Adipose tissue (tissue), 3 donors: ENCODE data around the gene CFAP70. TPM values are rescaled to one million over a fixed set of nuclear protein-coding genes. Genes with fewer than 3 reads are reported as not detected.
"Not testable (repeated sequence)": the region's sequence is repeated elsewhere in the genome, so short reads cannot be mapped to it uniquely, and the experiment has no call there.

Source experiments
- H3K27ac ChIP-seq: one replicate; pipeline ENCODE4 v1.5.1; 2013; ENCODE audit warnings: low read depth, low read length
- WGBS, 3 donors: extraction: QIAGEN DNeasy Blood & Tissue Kit; methylation state at CpG; one replicate each; pipeline ENCODE4 v1.1.7; 2013; 5-methylcytosine and 5-hydroxymethylcytosine counted together
- polyA plus RNA-seq, 3 donors: library from polyadenylated mRNA; stranded (reverse); fragments of 200-250 nt; gene quantifications; one replicate each; pipeline ENCODE4 v1.2.3, GENCODE V29; 2013
- donor health status: healthy with polysubstance abuse.
- donor health status: Bipolar disorder and iron deficiency.
- donor health status: healthy.

The CFAP70 gene
- polyA plus RNA-seq, 3 donors = 1.6 to 3.0 (median 1.8) TPM

DNA sequence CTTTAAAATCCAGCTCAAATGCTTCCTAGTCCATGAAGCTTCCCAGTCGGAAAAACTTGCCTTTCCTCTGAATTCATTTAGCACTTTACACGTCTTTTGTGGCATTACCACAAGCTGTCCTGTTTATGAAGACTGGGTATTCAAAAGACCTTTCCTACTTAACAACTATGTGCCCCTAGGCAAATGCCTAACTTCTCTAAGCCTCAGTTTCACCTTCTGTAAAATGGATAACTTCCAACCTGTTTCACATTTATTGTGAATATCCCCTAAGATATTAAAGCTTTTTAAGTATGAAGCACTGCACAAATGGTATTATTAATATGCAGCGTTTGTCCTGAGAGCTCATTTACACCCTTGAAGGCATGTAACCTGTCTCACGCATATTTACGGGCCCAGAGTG is 843 bp downstream of the CFAP70 start:
- 30 to 50% (median 36%) methylated on average over 5 of the region's 5 CpGs for whole genome bisulfite sequencing, 3 donors
- no peak overlapping the region for H3K27ac ChIP-seq

DNA sequence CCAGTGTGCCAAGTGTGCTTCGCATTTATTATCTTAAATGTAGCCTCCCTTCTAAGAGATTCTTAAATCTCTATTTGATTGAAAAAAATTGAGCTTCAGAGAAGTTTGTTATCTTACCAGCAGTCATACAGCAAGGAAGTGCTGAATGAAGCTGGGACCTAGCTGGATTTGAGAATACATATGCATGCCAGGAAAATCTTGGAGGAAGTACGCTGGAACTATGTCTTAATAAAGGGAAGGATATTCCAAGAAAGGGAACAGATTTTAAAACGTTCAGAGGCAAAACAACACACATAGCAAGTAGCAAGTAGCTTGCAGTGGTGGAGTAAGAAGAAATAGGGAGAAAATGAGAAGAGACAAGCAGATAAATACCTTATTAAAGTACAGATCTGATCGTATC is 1.5 kb downstream of the CFAP70 start:
- H3K27ac ChIP-seq = no peak overlapping the region
- WGBS, 3 donors = 37 to 58% (median 44%) methylated on average over 4 of the region's 4 CpGs

DNA sequence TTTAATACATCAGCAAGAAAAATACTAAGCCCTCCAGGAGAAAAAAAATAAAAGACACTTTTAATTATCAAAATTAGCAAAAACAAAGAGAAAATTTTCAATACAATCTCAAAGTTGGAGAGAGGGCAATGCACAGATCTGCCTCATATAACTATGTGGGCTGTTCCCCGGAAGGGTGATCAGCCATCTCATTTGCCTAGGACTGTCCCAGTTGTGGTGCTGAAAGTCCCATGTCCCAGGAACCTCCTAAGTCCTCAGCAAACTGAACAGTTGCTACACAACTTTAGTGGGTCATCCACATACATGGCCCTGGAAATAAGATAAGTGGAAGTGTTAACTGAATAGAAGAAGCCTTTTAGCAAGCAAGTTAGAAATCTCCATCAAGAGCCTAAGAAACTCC is 14.4 kb downstream of the CFAP70 start:
- no peak overlapping the region for H3K27ac ChIP-seq
- 88 to 96% (median 90%) methylated on average over 1 of the region's 1 CpG for WGBS, 3 donors

DNA sequence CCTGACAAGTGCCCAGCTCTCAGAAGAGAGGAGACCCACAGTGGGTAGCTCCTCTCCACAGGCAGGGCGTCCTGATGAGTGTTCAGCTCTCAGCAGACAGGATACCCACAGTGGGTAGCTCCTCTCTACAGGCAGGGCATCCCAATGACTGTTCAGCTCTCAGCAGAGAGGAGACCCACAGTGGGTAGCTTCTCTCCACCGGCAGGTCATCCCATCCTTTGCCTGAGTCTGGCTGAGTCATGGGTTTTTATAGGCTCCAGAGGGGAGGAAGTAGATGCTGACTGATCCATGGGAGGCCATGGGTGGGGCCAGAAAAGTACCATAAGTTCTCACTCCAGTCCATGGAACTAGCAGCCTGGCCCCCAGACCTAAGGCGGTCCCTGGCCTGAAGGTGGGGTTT is 18.5 kb downstream of the CFAP70 start:
- 92 to 100% (median 94%) methylated on average over 3 of the region's 3 CpGs for WGBS, 3 donors

DNA sequence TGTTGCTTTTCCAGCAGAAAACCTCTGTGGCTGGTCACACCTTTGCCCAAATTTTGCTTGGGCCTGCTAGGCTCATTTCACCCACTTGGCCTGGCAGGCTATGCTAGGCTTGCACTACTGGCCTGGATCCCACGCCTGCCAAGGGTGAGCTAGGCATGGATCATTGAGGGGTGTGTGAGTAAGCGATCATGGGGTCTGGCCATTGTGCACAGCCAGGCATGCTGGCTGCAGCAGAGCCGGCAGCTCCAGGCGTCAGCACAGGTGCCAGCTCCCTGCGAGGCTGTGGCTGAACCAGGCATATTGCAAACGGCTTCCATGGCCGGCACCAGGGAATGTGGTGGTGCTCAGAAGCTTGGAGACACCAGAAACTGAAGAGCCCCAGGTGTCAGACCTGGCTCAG is 19.2 kb downstream of the CFAP70 start:
- H3K27ac ChIP-seq = no peak overlapping the region
- 79 to 86% (median 80%) methylated on average over 7 of the region's 7 CpGs for WGBS, 3 donors

More for the DNA sequence above, 18.5 kb downstream of the CFAP70 start:
- no peak overlapping the region for H3K27ac ChIP-seq

DNA sequence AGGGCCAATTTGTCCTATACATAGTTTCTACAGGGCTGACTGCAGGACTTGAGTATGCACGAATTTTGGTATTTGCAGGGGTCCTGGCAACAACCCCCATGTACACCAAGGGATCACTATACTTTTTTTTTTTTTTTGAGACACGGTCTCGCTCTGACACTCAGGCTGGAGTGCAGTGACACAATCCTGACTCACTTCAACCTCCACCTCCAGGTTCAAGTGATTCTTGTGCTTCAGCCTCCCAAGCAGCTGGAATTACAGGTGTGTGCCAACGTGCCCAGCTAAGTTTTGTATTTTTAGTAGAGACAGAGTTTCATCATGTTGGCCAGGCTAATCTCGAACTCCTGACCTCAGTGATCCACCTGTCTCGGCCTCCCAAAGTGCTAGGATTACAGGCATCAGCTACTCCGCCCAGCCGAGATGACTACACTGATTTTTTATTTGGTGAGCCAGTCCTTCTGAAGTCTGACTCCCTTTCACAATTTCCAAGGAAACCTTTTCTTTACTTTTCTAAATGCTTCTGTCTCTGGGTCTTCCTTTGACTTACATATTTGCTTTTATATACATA is 19.8 kb downstream of the CFAP70 start:
- no peak overlapping the region for H3K27ac ChIP-seq
- WGBS, 3 donors = 83 to 86% (median 85%) methylated on average over 8 of the region's 8 CpGs

DNA sequence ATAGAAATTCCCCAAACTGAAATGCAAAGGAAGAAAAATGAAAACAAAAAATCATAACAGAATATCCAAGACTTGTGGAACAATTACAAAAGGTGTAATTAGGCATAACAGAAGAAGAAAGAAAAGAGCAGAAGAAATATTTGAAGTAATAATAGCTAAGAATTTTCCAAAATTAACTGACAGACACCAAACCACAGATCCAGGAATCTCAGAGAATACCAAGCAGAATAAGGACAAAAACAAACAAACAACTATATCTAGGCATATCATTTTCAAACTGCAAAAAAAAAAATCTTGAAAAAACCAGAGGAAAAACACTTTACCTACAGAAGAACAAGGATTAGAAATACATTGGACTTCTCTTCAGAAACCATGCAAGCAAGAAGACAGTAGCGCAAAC is 25.5 kb downstream of the CFAP70 start:
- H3K27ac ChIP-seq = no peak overlapping the region
- 96 to 100% (median 100%) methylated on average over 1 of the region's 1 CpG for WGBS, 3 donors

DNA sequence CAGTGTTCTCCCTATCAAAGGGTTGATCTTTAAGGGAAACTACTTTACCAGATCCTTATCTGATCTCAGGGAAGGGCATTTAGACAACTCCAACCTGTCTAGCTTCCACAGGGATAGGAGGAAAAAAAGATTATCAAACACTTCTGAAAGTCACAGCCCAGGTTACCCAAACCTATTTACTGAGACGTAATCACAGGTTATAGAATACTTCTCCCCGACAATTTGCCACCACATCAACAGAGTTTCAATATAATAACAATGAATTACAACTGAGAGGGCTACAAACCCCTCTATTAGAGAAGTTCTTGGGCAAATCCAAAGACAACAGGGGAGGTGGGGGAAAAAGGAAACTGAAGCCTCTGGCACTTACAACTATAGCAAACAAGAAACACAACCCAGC is 26.3 kb downstream of the CFAP70 start:
- WGBS, 3 donors = 72 to 89% (median 83%) methylated on average over 2 of the region's 2 CpGs
- H3K27ac ChIP-seq = no peak overlapping the region

DNA sequence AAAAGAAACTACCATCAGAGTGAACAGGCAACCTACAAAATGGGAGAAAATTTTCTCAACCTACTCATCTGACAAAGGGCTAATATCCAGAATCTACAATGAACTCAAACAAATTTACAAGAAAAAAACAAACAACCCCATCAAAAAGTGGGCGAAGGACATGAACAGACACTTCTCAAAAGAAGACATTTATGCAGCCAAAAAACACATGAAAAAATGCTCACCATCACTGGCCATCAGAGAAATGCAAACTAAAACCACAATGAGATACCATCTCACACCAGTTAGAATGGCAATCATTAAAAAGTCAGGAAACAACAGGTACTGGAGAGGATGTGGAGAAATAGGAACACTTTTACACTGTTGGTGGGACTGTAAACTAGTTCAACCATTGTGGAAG is 30.1 kb downstream of the CFAP70 start:
- not testable (repeated sequence) for H3K27ac ChIP-seq
- no CpG with 5 or more reads among the region's 1 CpG for WGBS, 3 donors

DNA sequence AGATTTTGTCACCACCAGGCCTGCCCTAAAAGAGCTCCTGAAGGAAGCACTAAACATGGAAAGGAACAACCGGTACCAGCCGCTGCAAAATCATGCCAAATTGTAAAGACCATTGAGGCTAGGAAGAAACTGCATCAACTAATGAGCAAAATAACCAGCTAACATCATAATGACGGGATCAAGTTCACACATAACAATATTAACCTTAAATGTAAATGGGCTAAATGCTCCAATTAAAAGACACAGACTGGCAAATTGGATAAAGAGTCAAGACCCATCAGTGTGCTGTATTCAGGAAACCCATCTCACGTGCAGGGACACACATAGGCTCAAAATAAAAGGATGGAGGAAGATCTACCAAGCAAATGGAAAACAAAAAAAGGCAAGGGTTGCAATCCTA is 33.4 kb downstream of the CFAP70 start:
- WGBS, 3 donors = 66 to 85% (median 84%) methylated on average over 1 to 2 of the region's 4 CpGs
- not testable (repeated sequence) for H3K27ac ChIP-seq

DNA sequence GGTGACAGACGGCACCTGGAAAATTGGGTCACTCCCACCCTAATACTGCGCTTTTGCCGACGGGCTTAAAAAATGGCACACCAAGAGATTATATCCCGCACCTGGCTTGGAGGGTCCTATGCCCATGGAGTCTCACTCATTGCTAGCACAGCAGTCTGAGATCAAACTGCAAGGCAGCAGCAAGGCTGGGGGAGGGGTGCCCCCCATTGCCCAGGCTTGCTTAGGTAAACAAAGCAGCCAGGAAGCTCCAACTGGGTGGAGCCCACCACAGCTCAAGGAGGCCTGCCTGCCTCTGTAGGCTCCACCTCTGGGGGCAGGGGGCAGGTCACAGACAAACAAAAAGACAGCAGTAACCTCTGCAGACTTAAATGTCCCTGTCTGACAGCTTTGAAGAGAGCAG is 35.1 kb downstream of the CFAP70 start:
- 97 to 99% (median 98%) methylated on average over 5 of the region's 5 CpGs for WGBS, 3 donors
- H3K27ac ChIP-seq = not testable (repeated sequence)

DNA sequence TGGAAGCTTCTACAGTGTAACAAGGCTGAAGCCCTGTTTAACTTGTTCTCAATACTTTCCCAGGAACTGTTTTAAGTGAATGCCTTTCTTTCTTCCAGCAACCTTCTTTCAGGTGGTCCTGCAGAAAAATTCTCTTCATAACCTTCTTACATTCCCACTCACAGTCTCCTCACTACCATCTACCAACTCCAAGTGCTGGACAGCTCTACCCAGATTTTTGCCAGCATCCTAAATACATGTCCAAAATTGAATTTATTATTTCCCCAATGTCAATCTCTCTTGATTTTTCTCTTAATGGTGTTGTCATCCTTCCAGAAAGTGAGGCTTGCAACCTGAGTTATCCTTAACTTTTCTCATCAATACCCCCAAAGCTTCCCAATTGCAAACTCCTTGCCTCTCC is 48.2 kb downstream of the CFAP70 start:
- H3K27ac ChIP-seq = no peak overlapping the region

DNA sequence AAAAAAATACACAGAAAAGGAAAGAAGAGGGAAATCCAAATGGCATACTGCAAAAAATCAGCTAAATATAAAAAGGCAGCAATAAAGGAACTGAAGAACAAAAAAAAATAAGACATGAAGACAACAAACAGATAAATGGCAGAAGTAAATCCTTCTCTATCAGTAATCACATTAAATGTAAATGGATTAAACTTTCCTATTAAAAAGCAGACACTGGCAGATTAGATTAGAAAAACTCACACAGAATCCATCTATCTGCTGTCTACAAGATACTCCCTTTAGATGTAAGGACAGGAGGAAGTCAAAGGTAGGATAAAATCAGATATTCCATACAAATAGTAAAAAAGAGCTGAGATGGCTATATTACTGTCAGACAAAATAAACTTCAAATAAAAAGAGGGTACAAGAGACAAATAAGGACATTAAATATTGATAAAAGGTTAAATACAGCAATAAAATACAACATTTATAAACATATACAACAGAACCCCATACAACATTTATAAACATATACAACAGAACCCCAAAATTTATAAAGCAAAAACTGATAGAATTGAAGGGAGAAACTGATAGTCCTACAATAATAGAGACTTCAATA is 51.4 kb downstream of the CFAP70 start:
- no peak overlapping the region for H3K27ac ChIP-seq

DNA sequence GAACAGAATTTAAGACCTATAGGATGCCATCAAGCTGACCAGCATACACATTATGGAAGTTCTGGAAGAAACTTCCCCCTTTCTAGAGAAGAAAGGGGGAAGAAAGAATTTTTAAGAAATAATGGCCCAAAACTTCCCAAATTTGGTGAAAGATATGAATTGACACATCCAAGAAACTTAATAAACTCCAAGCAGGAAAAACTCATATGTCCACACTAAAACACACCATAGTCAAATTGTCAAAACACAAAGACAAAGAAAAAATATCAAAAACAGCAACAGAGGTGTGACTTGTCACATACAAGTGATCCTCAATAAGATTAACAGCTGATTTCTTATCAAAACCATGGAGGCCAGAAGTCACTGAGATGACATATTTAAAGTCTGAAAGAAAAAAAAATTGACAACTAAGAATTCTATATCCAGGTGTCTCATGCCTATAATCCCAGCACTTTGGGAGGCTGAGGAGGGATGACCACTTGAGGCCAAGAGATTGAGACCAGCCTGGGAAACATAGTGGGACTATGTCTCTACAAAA is 52.4 kb downstream of the CFAP70 start:
- no peak overlapping the region for H3K27ac ChIP-seq

DNA sequence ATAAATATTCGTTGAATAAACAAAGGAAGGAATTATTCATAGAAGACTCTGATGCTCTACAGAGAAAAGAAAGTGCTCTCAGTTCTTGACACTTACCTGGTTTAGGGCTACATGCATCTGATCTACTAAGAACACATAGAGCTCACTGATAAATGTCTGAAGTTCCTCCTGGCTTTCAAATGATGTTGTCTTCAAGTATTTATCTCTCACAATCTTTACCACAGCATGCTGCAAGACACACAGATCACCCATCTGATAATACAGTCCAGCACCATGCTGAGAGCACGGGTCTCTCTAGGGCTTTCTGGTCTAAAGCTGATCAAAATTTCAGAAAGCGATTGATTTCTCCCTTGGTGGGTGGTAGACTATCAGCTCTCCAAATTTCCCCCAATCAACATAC is 61.7 kb downstream of the CFAP70 start:
- WGBS, 3 donors = 72 to 78% (median 77%) methylated on average over 3 of the region's 3 CpGs
- H3K27ac ChIP-seq = no peak overlapping the region

DNA sequence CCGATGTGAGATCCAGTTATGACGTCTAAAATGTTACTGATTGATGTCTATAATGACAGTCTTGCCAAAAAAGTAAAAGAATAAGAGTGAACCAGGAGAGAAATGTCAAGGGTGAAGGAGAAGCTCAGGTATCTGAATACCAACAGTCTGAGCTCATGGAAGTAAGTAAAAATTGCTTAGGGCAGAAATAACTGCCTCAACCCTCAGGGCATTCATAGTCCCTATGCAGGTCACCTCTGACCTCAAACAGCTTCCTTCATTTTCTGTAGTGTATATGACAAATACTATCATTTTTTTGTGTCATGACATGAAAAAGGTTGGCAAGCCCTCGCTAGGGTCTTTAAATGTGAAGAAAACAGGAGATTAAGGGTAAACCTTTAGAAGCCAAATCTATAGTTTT is 65.2 kb downstream of the CFAP70 start:
- no peak overlapping the region for H3K27ac ChIP-seq
- WGBS, 3 donors = 85 to 90% (median 88%) methylated on average over 3 of the region's 3 CpGs

DNA sequence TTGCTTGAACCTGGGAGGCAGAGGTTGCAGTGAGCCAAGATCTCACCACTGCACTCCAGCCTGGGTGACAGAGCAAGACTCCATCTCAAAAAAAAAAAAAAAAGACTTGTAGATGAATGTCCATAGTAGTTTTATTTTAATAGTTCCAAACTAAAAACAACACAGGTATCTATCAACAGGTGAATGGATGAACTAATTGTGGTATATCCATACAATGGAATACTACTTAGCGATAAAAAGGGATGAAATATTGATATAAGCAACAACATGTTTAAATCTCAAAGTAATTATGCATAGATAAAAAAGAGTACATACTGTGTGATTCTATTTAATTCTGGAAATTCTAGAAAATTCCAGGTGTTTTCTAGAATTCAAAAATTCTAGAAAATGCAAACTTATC is 68.7 kb downstream of the CFAP70 start:
- WGBS, 3 donors = 96 to 100% (median 96%) methylated on average over 1 of the region's 1 CpG
- H3K27ac ChIP-seq = no peak overlapping the region

DNA sequence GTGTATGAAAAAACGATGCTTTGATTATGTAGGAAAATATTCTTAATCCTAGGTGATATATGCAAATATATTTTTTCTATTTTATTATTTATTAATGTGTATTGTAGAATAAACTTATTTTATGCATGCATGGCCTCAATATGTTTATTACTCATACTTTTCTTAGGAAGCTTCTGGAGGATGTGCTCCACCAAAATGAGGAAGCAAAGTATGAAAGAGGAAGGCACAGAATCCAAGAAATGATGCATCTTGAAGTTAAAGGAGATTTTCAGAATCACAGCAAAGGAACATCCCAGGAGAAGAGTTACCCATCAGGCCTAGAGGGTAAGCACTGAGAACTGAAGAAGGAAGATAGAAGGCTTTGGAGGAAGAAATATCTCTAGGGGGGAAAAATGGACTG is 71.2 kb downstream of the CFAP70 start:
- no peak overlapping the region for H3K27ac ChIP-seq
- WGBS, 3 donors = 84 to 91% (median 90%) methylated on average over 1 of the region's 1 CpG

DNA sequence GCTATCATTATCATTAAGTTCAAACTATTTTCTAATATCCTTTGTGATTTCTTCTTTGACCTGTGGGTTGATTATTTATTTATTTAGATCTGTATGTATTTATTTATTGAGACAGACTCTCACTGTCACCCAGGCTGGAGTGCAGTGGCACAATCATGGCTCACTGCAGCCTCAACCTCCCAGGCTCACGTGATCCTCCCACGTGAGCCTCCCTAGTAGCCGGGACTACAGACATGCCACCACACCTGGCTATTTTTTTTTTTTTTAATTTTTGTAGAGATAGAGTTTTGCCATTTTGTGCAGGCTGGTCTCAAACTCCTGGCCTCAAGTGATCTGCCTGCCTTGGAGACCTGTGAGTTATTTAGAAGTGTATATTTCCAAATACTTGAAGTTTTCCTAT is 77.6 kb downstream of the CFAP70 start:
- 80 to 93% (median 85%) methylated on average over 3 of the region's 3 CpGs for WGBS, 3 donors
- no peak overlapping the region for H3K27ac ChIP-seq

DNA sequence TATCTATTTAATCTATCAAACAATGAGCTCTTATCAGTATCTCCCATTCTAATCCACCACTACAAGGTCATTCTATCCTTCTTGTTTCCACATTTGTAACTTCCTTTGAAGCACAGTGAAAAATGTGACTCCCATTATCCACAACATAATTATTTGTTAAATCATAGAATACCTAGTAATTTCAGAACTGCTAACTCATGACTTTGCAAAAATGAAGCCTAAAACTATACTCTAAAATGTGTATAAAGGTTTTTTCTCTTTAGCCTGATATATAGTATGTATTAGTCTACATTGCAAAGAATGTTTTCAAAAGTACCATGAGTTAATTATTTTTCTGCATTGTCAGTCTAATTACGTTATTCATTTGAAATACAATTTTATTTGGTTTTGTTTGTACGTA is 94.2 kb downstream of the CFAP70 start:
- WGBS, 3 donors = 86 to 91% (median 89%) methylated on average over 2 of the region's 2 CpGs
- H3K27ac ChIP-seq = no peak overlapping the region
